GM23338 (cell line): ENCODE measurements around the gene TP73. TPM values are rescaled to one million over a fixed set of nuclear protein-coding genes. Genes with fewer than 3 reads are reported as not detected.

Experiments used
- ATAC-seq: fragments of 200-7000 bp; cut with Tn5 transposase; 3 replicates; pipeline ENCODE4 v1.9.1; 2020
- DNase-seq: peaks from one replicate; pipeline ENCODE4 v3.0.0-alpha.2; 2015; ENCODE audit warnings: low spot score
- H2AFZ ChIP-seq: fragments of 200-600 bp; sonication (generic); 2 replicates; pipeline ENCODE4 v1.8.0; 2016; ENCODE audit warnings: antibody characterized with exemption, mild to moderate bottlenecking, moderate library complexity
- H3F3A ChIP-seq: fragments of 200-600 bp; sonication (generic); replicated peaks from 2 replicates; pipeline ENCODE4 v1.8.0; 2017; ENCODE audit warnings: antibody characterized with exemption, mixed run types, low read depth
- H3K27ac ChIP-seq: fragments of 200-600 bp; sonication (generic); 2 replicates; pipeline ENCODE4 v1.6.1; 2016; ENCODE audit warnings: low read depth
- H3K27me3 ChIP-seq: fragments of 200-600 bp; sonication (generic); 2 replicates; pipeline ENCODE4 v1.8.0; 2016; ENCODE audit warnings: mild to moderate bottlenecking, mixed run types, moderate library complexity; ENCODE audit not compliant: insufficient read depth
- H3K36me3 ChIP-seq: fragments of 200-600 bp; sonication (generic); 2 replicates; pipeline ENCODE4 v1.8.0; 2016; ENCODE audit warnings: mild to moderate bottlenecking; ENCODE audit not compliant: insufficient read depth
- H3K4me1 ChIP-seq: fragments of 200-600 bp; sonication (generic); 2 replicates; pipeline ENCODE4 v1.8.0; 2016; ENCODE audit warnings: mild to moderate bottlenecking, moderate library complexity; ENCODE audit not compliant: insufficient read depth
- H3K4me2 ChIP-seq: fragments of 200-600 bp; sonication (generic); 2 replicates; pipeline ENCODE4 v1.7.1; 2017; ENCODE audit warnings: mixed run types
- H3K4me3 ChIP-seq: fragments of 200-600 bp; sonication (generic); 2 replicates; pipeline ENCODE4 v1.6.1; 2016; ENCODE audit warnings: mixed run types
- H3K79me2 ChIP-seq: fragments of 200-600 bp; sonication (generic); replicated peaks from 2 replicates; pipeline ENCODE4 v1.8.0; 2017; ENCODE audit warnings: mild to moderate bottlenecking; ENCODE audit not compliant: insufficient read depth
- H3K9me2 ChIP-seq: fragments of 200-600 bp; sonication (generic); 2 replicates; pipeline ENCODE4 v1.8.0; 2017; ENCODE audit not compliant: insufficient read depth
- H4K20me1 ChIP-seq: fragments of 200-600 bp; sonication (generic); replicated peaks from 2 replicates; pipeline ENCODE4 v1.8.0; 2017; ENCODE audit warnings: mild to moderate bottlenecking; ENCODE audit not compliant: insufficient read depth
- H3K27ac Mint-ChIP-seq: 2 replicates; pipeline ENCODE4 v1.8.0; 2020; ENCODE audit warnings: inconsistent platforms, mild to moderate bottlenecking, moderate library complexity, mixed read lengths
- H3K27me3 Mint-ChIP-seq: 3 replicates; pipeline ENCODE4 v1.8.0; 2022; ENCODE audit warnings: low read depth, mild to moderate bottlenecking, moderate library complexity, mixed read lengths, inconsistent platforms; ENCODE audit not compliant: insufficient read depth, poor library complexity
- H3K36me3 Mint-ChIP-seq: 3 replicates; pipeline ENCODE4 v1.8.0; 2021; ENCODE audit warnings: low read depth, mild to moderate bottlenecking, inconsistent platforms, moderate library complexity, mixed read lengths
- H3K4me1 Mint-ChIP-seq: 3 replicates; pipeline ENCODE4 v1.8.0; 2020; ENCODE audit warnings: mild to moderate bottlenecking, inconsistent platforms, mixed read lengths
- H3K4me3 Mint-ChIP-seq: 3 replicates; pipeline ENCODE4 v1.8.0; 2021; ENCODE audit warnings: moderate library complexity, mild to moderate bottlenecking, inconsistent platforms, mixed read lengths
- H3K9me3 Mint-ChIP-seq: 3 replicates; pipeline ENCODE4 v1.8.0; 2020; ENCODE audit warnings: moderate library complexity, mild to moderate bottlenecking, inconsistent platforms, mixed read lengths
- CREB1 ChIP-seq: fragments of 250-450 bp; sonication (Bioruptor Pico); IDR thresholded peaks from 2 replicates; pipeline ENCODE4 v1.5.0; 2020; ENCODE audit warnings: low read depth, mild to moderate bottlenecking, moderate library complexity
- CTCF ChIP-seq, 2 experiments: fragments of 200-600 bp in 1 of 2; sonication (generic) in 1 of 2; conservative IDR thresholded peaks; 2 replicates each; pipeline versions ENCODE4 v1.5.1 to v1.6.1; 2016 to 2017; ENCODE audit warnings: antibody characterized with exemption in 2 of 2, low read depth in 2 of 2, mild to moderate bottlenecking in 2 of 2, moderate library complexity in 1 of 2
- EZH2 ChIP-seq: fragments of 200-600 bp; sonication (generic); IDR thresholded peaks from one replicate; pipeline ENCODE4 v1.8.0; 2017; ENCODE audit warnings: antibody characterized with exemption, mild to moderate bottlenecking, low read depth; ENCODE audit not compliant: unreplicated experiment
- EZH2phosphoT487 ChIP-seq: fragments of 200-600 bp; sonication (generic); IDR thresholded peaks from one replicate; pipeline ENCODE4 v1.8.1; 2018; ENCODE audit warnings: antibody characterized with exemption; ENCODE audit not compliant: unreplicated experiment
- JUNB ChIP-seq: IDR thresholded peaks from one replicate; pipeline ENCODE4 v1.6.1; 2016; ENCODE audit warnings: antibody characterized with exemption; ENCODE audit not compliant: unreplicated experiment
- NANOG ChIP-seq: IDR thresholded peaks from 2 replicates; pipeline ENCODE4 v1.6.1; 2016; ENCODE audit warnings: antibody characterized with exemption, borderline replicate concordance
- POLR2AphosphoS5 ChIP-seq: IDR thresholded peaks from 2 replicates; pipeline ENCODE4 v1.6.1; 2016; ENCODE audit warnings: antibody characterized with exemption, low read depth
- REST ChIP-seq: IDR thresholded peaks from one replicate; pipeline ENCODE4 v1.6.1; 2018; ENCODE audit warnings: antibody characterized with exemption; ENCODE audit not compliant: unreplicated experiment
- STAT1 ChIP-seq: IDR thresholded peaks from one replicate; pipeline ENCODE4 v1.6.1; 2016; ENCODE audit warnings: antibody characterized with exemption; ENCODE audit not compliant: unreplicated experiment
- ZNF114 ChIP-seq: fragments of 250-450 bp; sonication (Bioruptor Pico); IDR thresholded peaks from 2 replicates; pipeline ENCODE4 v1.5.0; 2020; ENCODE audit warnings: mild to moderate bottlenecking, moderate library complexity
- ZNF331 ChIP-seq: fragments of 250-450 bp; sonication (Bioruptor Pico); IDR thresholded peaks from 2 replicates; pipeline ENCODE4 v1.5.0; 2020; ENCODE audit warnings: low read depth, mild to moderate bottlenecking, moderate library complexity
- polyA plus RNA-seq: library from polyadenylated mRNA; unstranded; fragments of >200 nt; fragmentation: Nextera tagmentation; extraction: Ambion mirVana; gene quantifications from 2 replicates; pipeline ENCODE4 v1.2.1, GENCODE V29; 2016
- total RNA-seq: library from RNA; depleted of rRNA; stranded (reverse); fragments of >200 nt; shearing (Covaris generic); gene quantifications from 2 replicates; pipeline ENCODE4 v1.2.3, GENCODE V29; 2014
- TF ChIP-seq, protein P1 (sequence below): fragments of 250-450 bp; sonication (Bioruptor Pico); IDR thresholded peaks from 2 replicates; pipeline ENCODE4 v1.5.0; 2020; ENCODE audit warnings: mild to moderate bottlenecking, moderate library complexity
- TF ChIP-seq, protein P2 (sequence below): IDR thresholded peaks from 2 replicates; pipeline ENCODE4 v1.6.1; 2016; ENCODE audit warnings: antibody characterized with exemption

The TP73 gene
- total and polyA plus RNA-seq, 2 experiments from 2014 or later: 1.4 to 3.4 TPM

GRCh38 chr1:3745590-3746381, 93.5 kb downstream of the TP73 start:
- Histone ChIP-seq H3K79me2 (peaks cover 34% of the 10 kb centered on the region), H3F3A (0 out of 2 replicates have a peak, but pooled peaks cover 8% of the 10 kb centered on the region), H3K4me3 (peak overlapping the region; percentile 89), H3K4me1 (peaks cover 13% of the 10 kb centered on the region; the same call in 1 of the 2 replicates), H3K27me3 (no peaks in the 10 kb centered on the region), H3K9me2 (no peaks in the 10 kb centered on the region), H3K4me2 (peak overlapping the region; percentile 94), H4K20me1 (peaks cover 12% of the 10 kb centered on the region), H3K27ac (no peak overlapping the region), H2AFZ (no peak overlapping the region), H3K36me3 (no peaks in the 10 kb centered on the region)
- Mint-ChIP-seq H3K4me1 (peaks cover 28% of the 10 kb centered on the region), H3K27me3 (peaks cover 20% of the 10 kb centered on the region), H3K36me3 (peaks cover 36% of the 10 kb centered on the region), H3K4me3 (peak overlapping the region; percentile 96), H3K9me3 (no peaks in the 10 kb centered on the region), H3K27ac (peak overlapping the region; percentile 84)
- DNase-seq (no peak), ATAC-seq (no peak)
- no peak for TF ChIP-seq EZH2phosphoT487
- TF ChIP-seq, protein P1, sequence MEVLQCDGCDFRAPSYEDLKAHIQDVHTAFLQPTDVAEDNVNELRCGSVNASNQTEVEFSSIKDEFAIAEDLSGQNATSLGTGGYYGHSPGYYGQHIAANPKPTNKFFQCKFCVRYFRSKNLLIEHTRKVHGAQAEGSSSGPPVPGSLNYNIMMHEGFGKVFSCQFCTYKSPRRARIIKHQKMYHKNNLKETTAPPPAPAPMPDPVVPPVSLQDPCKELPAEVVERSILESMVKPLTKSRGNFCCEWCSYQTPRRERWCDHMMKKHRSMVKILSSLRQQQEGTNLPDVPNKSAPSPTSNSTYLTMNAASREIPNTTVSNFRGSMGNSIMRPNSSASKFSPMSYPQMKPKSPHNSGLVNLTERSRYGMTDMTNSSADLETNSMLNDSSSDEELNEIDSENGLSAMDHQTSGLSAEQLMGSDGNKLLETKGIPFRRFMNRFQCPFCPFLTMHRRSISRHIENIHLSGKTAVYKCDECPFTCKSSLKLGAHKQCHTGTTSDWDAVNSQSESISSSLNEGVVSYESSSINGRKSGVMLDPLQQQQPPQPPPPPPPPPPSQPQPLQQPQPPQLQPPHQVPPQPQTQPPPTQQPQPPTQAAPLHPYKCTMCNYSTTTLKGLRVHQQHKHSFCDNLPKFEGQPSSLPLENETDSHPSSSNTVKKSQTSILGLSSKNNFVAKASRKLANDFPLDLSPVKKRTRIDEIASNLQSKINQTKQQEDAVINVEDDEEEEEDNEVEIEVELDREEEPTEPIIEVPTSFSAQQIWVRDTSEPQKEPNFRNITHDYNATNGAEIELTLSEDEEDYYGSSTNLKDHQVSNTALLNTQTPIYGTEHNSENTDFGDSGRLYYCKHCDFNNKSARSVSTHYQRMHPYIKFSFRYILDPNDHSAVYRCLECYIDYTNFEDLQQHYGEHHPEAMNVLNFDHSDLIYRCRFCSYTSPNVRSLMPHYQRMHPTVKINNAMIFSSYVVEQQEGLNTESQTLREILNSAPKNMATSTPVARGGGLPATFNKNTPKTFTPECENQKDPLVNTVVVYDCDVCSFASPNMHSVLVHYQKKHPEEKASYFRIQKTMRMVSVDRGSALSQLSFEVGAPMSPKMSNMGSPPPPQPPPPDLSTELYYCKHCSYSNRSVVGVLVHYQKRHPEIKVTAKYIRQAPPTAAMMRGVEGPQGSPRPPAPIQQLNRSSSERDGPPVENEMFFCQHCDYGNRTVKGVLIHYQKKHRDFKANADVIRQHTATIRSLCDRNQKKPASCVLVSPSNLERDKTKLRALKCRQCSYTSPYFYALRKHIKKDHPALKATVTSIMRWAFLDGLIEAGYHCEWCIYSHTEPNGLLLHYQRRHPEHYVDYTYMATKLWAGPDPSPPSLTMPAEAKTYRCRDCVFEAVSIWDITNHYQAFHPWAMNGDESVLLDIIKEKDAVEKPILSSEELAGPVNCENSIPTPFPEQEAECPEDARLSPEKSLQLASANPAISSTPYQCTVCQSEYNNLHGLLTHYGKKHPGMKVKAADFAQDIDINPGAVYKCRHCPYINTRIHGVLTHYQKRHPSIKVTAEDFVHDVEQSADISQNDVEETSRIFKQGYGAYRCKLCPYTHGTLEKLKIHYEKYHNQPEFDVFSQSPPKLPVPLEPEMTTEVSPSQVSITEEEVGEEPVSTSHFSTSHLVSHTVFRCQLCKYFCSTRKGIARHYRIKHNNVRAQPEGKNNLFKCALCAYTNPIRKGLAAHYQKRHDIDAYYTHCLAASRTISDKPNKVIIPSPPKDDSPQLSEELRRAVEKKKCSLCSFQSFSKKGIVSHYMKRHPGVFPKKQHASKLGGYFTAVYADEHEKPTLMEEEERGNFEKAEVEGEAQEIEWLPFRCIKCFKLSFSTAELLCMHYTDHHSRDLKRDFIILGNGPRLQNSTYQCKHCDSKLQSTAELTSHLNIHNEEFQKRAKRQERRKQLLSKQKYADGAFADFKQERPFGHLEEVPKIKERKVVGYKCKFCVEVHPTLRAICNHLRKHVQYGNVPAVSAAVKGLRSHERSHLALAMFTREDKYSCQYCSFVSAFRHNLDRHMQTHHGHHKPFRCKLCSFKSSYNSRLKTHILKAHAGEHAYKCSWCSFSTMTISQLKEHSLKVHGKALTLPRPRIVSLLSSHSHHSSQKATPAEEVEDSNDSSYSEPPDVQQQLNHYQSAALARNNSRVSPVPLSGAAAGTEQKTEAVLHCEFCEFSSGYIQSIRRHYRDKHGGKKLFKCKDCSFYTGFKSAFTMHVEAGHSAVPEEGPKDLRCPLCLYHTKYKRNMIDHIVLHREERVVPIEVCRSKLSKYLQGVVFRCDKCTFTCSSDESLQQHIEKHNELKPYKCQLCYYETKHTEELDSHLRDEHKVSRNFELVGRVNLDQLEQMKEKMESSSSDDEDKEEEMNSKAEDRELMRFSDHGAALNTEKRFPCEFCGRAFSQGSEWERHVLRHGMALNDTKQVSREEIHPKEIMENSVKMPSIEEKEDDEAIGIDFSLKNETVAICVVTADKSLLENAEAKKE (CRISPR knock-in tag): no peak
- TF ChIP-seq EZH2: no peak
- TF ChIP-seq ZNF114 (CRISPR knock-in tag): no peak
- no peak for TF ChIP-seq ZNF331
- TF ChIP-seq JUNB: no peak
- TF ChIP-seq, protein P2, sequence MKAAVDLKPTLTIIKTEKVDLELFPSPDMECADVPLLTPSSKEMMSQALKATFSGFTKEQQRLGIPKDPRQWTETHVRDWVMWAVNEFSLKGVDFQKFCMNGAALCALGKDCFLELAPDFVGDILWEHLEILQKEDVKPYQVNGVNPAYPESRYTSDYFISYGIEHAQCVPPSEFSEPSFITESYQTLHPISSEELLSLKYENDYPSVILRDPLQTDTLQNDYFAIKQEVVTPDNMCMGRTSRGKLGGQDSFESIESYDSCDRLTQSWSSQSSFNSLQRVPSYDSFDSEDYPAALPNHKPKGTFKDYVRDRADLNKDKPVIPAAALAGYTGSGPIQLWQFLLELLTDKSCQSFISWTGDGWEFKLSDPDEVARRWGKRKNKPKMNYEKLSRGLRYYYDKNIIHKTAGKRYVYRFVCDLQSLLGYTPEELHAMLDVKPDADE: no peak
- TF ChIP-seq CTCF (conservative IDR thresholded peaks at IDR 0.05; ENCODE audit: low read depth in 2 of 2): no peak
- no peak for TF ChIP-seq POLR2AphosphoS5
- TF ChIP-seq REST: no peak
- TF ChIP-seq NANOG: no peak
- no peak for TF ChIP-seq CREB1 (CRISPR knock-in tag)
- no peak for TF ChIP-seq STAT1
